Neutrophil (primary cell): ENCODE measurements around the gene CFD.

Experiments
- H3K27ac ChIP-seq: fragments of 200-600 bp; sonication (generic); 2 replicates; pipeline ENCODE4 v1.5.1; 2016; ENCODE audit warnings: mild to moderate bottlenecking, moderate library complexity
- H3K27me3 ChIP-seq: fragments of 200-600 bp; sonication (generic); 2 replicates; pipeline ENCODE4 v1.6.0; 2016; ENCODE audit warnings: mild to moderate bottlenecking
- H3K36me3 ChIP-seq: fragments of 200-600 bp; sonication (generic); 2 replicates; pipeline ENCODE4 v1.5.1; 2017
- H3K4me1 ChIP-seq, 2 experiments: fragments of 200-600 bp in 1 of 2; sonication (generic) in 1 of 2; 1 replicate in 1 of 2; 2 replicates in 1 of 2; pipeline versions ENCODE4 v1.5.1 to v1.6.1; 2013 to 2016; ENCODE audit warnings: low read depth in 1 of 2, low read length in 1 of 2, mild to moderate bottlenecking in 1 of 2, moderate library complexity in 1 of 2; ENCODE audit not compliant: control insufficient read depth in 1 of 2, insufficient read depth in 1 of 2
- H3K4me3 ChIP-seq, 2 experiments: fragments of 200-600 bp in 1 of 2; sonication (generic) in 1 of 2; 1 replicate in 1 of 2; 2 replicates in 1 of 2; pipeline ENCODE4 v1.5.1; 2013 to 2016; ENCODE audit warnings: low read depth in 1 of 2, low read length in 1 of 2, mild to moderate bottlenecking in 1 of 2, moderate library complexity in 1 of 2
- H3K9me3 ChIP-seq: fragments of 200-600 bp; sonication (generic); 2 replicates; pipeline ENCODE4 v1.5.1; 2016
- CTCF ChIP-seq: fragments of 200-600 bp; sonication (generic); IDR thresholded peaks from 2 replicates; pipeline ENCODE4 v1.5.1; 2016; ENCODE audit warnings: antibody characterized with exemption

Gene CFD

DNA sequence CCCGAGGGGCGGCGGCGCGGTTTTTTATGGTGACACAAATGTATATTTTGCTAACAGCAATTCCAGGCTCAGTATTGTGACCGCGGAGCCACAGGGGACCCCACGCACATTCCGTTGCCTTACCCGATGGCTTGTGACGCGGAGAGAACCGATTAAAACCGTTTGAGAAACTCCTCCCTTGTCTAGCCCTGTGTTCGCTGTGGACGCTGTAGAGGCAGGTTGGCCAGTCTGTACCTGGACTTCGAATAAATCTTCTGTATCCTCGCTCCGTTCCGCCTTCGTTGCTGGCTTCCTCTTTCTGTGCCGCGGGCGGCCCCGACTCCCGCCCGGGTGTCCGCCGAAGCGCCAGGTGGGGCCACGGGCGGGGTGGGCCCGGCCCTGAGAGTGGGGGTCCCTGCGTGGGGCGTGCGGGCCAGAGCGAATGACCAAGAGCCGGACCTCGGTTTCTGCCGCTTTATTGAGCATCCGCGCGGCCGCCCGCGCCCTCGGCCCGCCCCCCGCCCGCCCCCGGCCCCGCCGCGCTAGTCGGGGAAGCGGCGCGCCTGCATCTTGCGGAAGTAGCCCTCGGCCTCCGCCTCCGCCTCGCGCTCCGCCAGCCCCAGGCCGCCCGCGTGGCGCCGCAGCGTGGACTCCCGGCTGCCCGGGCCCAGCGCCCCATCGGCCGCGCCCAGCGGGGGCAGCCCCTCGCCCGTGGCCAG, 47.3 kb upstream of the CFD start:
- TF ChIP-seq CTCF, result no peak
- Histone ChIP-seq H3K27ac (no peak overlapping the region), H3K9me3 (no peaks in the 10 kb centered on the region), H3K27me3 (no peaks in the 10 kb centered on the region), H3K4me3 (no peak overlapping the region), H3K36me3 (peaks cover 60% of the 10 kb centered on the region), H3K4me1 (no peaks in the 10 kb centered on the region)

DNA sequence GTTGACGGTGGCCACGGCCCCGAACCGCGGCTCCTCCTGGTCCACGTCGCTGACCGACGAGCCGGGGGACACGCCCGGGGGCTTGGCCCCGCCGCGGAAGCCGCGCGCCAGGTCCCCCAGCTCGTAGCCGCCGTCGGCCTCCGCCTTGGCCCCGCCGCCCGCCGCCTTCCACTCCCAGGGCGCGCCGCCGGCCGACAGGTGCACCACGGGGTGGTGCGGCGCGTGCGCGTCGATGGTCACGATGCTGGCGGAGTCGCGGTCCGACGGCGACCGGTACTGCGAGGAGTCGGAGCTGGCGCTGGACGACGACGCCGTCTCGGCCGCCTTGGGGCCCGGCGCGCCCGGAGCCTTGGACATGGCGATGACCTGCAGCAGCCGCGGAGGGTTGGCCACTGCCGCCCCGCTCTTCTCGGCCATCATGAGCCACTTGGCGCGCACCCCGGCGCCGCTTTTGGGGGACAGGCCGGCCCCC, 46.7 kb upstream of the CFD start:
- Histone ChIP-seq H3K27ac (no peak overlapping the region), H3K4me1 (no peaks in the 10 kb centered on the region), H3K27me3 (no peaks in the 10 kb centered on the region), H3K9me3 (no peaks in the 10 kb centered on the region), H3K36me3 (peaks cover 55% of the 10 kb centered on the region), H3K4me3 (no peak overlapping the region)
- no peak for TF ChIP-seq CTCF

- peaks cover 48% of the 10 kb centered on the region for H3K36me3 ChIP-seq
- no peaks in the 10 kb centered on the region for H3K9me3 ChIP-seq
- H3K4me1 ChIP-seq, result no peaks in the 10 kb centered on the region
- no peak for TF ChIP-seq CTCF
- no peak overlapping the region for H3K27ac ChIP-seq
- no peak overlapping the region for H3K4me3 ChIP-seq
- no peaks in the 10 kb centered on the region for H3K27me3 ChIP-seq
Observed at GRCh38 chr19:813219-814151, 46.0 kb upstream of the CFD start.

DNA sequence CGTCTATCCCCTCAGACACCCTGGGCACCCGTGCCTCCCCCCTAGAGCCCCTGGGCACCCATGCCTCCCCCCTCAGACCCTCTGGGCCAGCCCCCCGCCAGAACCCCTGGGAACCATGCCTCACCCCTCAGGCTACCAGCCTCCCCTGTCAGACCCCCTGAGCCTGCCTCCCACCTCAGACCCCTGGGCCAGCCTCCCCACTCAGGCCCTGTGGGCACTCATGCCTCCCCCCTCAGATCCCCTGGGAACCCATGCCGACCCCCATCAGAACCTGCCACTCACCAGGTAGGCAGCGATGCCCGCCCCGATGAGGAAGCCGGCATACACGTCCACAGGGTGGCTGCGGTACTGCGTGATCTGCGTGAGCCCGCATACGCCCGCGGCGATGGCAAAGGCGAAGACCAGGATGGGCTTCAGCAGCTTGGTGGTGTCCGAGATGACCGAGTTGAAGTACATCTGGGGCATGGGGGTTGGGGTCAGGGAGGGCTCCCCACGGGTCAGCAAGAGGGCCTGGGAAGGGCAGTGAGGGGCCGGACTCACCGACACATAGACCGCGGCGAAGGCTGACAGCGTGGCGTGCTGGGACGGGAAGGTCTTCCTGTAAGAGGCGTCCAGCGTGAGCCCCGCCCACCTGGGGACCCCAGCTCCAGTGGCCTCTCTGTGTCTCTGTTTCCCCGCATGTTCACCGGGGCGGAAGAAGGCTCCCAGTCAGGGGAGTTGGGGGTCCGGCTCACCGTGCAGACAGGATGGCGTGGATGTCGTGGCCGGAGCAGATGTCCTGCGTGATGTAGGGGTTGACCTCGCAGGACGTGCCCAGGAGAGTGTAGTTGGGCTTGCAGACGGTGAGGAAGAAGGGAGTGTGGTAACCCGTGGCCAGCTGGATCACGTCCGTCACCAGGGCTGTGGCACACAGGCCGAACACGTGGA, 45.0 kb upstream of the CFD start:
- no peak for TF ChIP-seq CTCF
- Histone ChIP-seq H3K9me3 (no peaks in the 10 kb centered on the region), H3K4me1 (no peaks in the 10 kb centered on the region), H3K27ac (no peak overlapping the region), H3K4me3 (no peak overlapping the region), H3K36me3 (peaks cover 38% of the 10 kb centered on the region), H3K27me3 (no peaks in the 10 kb centered on the region)

GRCh38 chr19:815079-815774, 44.2 kb upstream of the CFD start:
- no peaks in the 10 kb centered on the region for H3K4me1 ChIP-seq
- H3K9me3 ChIP-seq, result no peaks in the 10 kb centered on the region
- H3K27ac ChIP-seq, result no peak overlapping the region
- H3K27me3 ChIP-seq, result no peaks in the 10 kb centered on the region
- TF ChIP-seq CTCF, result no peak
- H3K4me3 ChIP-seq, result no peak overlapping the region
- H3K36me3 ChIP-seq, result peaks cover 30% of the 10 kb centered on the region
